Measurements from ENCODE around the gene CBLIF. TPM values are rescaled to one million over a fixed set of nuclear protein-coding genes. Genes with fewer than 3 reads are reported as not detected.

CBLIF gene
- total RNA-seq, 1 donor from 2014 or later = 17.9 TPM

Other genes with a start within 250 kb of the CBLIF start
- 42.7 and 46.1 TPM in 2 replicates for gene OSBP, start 229.7 kb downstream of the CBLIF start, total RNA-seq
- 43.0 and 43.7 TPM in 2 replicates for gene PATL1, start 176.5 kb downstream of the CBLIF start, total RNA-seq
- not detected in 2 replicates for gene OR10V1, start 131.7 kb downstream of the CBLIF start, total RNA-seq
- 91.5 and 113 TPM in 2 replicates for gene STX3, start 90.1 kb downstream of the CBLIF start, total RNA-seq
- gene MRPL16, start 34.7 kb downstream of the CBLIF start, total RNA-seq = 44.2 and 44.7 TPM in 2 replicates
- gene TCN1, start 21.0 kb upstream of the CBLIF start, total RNA-seq = 3.2 and 3.5 TPM in 2 replicates
- 0.49 TPM in 1 of 2 replicates, not detected in the other for gene OOSP3, start 33.3 kb upstream of the CBLIF start, total RNA-seq
- gene OOSP1, start 92.9 kb upstream of the CBLIF start, total RNA-seq = not detected in 2 replicates
- gene OOSP4A, start 118.5 kb upstream of the CBLIF start, total RNA-seq = not detected in 2 replicates
- gene OOSP4B, start 171.7 kb upstream of the CBLIF start, total RNA-seq = not detected in 2 replicates
- gene OOSP2, start 194.9 kb upstream of the CBLIF start, total RNA-seq = not detected in 2 replicates
- not detected in 2 replicates for gene MS4A3, start 211.2 kb upstream of the CBLIF start, total RNA-seq
- gene MS4A2, start 243.2 kb upstream of the CBLIF start, total RNA-seq = not detected in 2 replicates